B cell (primary cell): Measurements from ENCODE around the gene KCNT1.

ENCODE experiments used
- EZH2 ChIP-seq: IDR thresholded peaks from 2 replicates; pipeline ENCODE4 v1.6.1; 2012; ENCODE audit warnings: borderline replicate concordance, low read depth, mild to moderate bottlenecking, moderate library complexity, low read length; ENCODE audit not compliant: insufficient read depth, poor library complexity, severe bottlenecking
- TF ChIP-seq, protein P1 (sequence below): fragments of 200-600 bp; IDR thresholded peaks from one replicate; pipeline ENCODE4 v1.8.0; 2022; ENCODE audit warnings: antibody characterized with exemption, mild to moderate bottlenecking

DNA sequence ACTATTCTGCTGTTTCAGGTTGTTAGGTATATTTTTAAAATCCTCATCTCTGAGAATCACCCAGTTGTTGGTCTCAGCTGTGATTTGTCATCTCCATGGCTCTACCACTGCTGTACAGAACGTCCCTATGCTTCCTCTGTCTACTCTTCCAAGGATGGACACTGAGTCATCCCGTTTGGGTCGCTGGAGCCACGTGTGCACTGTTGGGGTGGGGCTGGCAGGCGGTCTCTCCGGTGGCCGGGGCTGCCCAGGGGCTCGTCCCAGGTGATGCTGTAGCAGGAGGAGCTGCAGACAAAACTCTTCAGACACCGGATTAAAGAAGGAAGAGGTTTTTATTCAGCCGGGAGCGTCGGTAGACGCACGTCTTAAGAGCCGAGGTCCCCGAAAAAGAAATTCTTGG lies 21.9 kb upstream of the KCNT1 start:
- TF ChIP-seq, protein P1, sequence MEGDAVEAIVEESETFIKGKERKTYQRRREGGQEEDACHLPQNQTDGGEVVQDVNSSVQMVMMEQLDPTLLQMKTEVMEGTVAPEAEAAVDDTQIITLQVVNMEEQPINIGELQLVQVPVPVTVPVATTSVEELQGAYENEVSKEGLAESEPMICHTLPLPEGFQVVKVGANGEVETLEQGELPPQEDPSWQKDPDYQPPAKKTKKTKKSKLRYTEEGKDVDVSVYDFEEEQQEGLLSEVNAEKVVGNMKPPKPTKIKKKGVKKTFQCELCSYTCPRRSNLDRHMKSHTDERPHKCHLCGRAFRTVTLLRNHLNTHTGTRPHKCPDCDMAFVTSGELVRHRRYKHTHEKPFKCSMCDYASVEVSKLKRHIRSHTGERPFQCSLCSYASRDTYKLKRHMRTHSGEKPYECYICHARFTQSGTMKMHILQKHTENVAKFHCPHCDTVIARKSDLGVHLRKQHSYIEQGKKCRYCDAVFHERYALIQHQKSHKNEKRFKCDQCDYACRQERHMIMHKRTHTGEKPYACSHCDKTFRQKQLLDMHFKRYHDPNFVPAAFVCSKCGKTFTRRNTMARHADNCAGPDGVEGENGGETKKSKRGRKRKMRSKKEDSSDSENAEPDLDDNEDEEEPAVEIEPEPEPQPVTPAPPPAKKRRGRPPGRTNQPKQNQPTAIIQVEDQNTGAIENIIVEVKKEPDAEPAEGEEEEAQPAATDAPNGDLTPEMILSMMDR: no peak
- TF ChIP-seq EZH2: no peak
